Stimulated activated CD8-positive, alpha-beta memory T cell treated with anti-CD3 and anti-CD28 coated beads, Interleukin-4, amount 100 ng/mL, for 24 hours (primary cell): ENCODE measurements around the gene KIF18A.
"Not testable (repeated sequence)": the region's sequence is repeated elsewhere in the genome, so short reads cannot be mapped to it uniquely, and the experiment has no call there.

Experiments
- DNase-seq: peaks from one replicate; pipeline ENCODE4 v3.0.0-alpha.2; 2020; ENCODE audit warnings: low read depth

The KIF18A gene

DNA sequence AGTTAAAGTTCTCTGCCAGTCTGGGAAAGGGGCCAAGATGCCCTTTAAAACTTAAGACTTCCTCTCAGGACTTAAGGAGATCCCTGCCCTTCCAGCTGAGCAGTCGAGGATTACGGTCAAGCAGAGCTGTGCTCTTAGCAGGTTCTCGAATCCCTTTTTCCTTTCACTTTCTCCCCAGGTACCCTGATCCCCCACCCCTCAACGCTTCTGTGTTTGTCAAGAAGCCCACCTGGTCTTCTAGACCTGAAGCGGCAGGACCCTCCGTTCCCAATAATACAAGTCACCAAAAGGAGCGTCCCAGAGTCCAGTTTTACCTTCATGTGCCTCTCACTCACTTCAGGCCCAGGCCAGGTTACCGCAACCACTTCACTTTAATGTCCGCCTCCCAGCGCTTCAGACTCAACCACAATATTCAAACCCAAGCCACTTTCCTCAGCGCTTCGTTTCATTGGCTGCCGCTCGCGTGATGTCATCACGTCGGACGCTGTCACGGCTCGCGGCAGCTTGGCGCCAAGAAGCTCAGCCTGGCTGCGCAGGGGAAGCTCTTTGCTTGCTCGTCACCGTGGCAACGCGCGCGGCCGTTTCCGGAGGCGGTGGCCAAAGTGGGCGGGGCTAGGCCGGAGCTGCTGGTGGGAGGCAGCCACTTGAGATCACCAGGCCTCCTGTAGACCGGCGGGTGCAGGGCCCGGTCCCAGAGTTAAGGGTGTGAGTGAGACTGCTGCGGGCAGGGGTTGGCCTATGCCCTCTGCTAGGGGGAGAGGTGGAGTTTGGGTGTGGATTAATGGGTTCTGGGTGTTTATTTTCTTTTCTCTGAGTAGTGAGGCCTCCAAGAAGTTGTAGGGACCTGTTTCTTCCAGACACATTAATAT lies at the start of gene KIF18A, which contains the start of gene METTL15:
Gene KIF18A (minus strand): TSS at position 407 of the 869 bp plus-strand sequence. CDS start 10,209 bp downstream, outside the sequence.
Gene METTL15 (plus strand): TSS at position 639 of the 869 bp plus-strand sequence. CDS start 4,947 bp downstream, outside the sequence.
- DNase-seq, result peak; percentile 99

DNA sequence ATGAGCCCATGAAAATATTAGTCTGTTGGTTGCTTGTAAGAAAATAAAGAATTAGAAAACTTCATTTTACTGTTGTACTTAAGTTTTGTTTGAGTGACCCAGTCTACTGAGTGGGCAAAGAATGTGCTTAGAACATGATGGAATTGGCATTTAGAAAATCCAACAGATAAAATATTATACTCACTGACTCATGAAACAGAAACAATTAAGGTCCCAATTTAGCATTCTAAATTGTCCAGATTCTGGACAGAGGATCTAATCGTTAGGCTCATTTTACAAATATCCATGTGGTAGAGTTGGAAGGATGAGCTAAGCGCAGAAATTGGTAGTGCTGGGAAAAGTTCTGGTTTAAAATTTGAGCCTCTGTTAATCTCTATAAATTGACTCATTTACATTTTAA lies 45.6 kb upstream of the KIF18A start:
- DNase-seq, result no peak

DNA sequence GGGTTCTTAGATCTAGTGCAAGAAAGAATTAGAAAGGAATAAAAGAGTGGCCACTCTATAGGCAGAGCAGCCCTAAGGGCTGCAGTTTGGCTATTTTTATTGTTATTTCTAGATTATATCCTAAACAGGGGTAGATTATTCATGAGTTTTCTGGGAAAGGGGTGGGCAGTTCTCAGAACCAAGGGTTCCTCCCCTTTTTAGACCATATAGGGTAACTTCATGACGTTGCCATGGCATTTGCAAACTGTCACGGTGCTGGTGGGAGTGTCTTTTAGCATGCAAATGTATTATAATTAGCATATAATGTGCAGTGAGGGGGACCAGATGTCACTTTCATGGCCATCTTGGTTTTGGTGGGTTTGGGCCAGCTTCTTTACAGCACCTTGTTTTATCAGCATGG lies 44.8 kb upstream of the KIF18A start:
- no peak for DNase-seq

DNA sequence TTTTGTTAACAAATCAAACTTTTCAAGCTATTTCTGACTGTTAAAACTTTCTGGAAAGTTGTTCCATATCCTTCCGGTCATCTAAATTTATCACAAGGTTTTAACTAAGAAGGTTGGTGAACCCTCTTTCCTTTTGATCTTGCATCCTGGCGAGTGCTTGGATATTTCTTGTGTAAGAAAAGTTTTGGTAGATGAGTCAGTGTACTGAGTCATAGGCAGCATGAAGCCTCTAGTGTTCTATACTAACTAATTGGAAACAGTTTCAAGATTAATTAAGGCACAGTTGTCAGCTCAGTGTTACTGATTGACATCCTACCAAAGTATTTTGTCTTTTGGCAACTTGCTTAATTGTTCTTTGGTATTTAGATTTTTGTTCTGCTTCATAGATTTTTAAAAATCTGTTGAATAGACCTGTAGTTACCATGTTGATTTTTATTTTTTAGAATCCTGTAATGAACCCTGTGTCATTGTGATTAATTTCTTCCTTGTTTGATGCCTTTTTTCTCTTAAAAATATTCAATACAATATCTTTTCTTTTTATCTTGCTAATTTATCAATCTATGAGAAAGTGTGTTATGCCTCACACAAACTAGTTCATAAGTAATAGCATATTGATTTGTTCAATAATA lies 38.3 kb upstream of the KIF18A start:
- no peak for DNase-seq

DNA sequence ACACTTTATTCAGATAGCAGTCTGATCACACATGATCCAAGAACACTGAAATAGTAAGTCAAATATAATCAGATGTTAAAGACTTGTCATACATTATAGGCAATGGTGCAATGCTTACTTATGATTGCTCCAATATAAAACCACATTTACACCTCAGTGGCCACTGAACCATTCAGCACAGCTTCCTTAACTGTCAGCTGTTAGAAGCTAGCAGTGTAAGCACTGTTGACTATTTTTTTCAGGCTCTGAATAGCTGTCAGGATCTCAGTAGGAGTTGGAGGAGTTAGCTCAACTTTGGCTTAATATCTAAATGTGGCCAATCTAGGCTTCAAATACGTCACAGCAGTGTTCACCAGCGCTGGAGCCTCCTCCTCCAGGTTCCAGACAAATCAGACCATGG lies 36.9 kb upstream of the KIF18A start:
- no peak for DNase-seq

DNA sequence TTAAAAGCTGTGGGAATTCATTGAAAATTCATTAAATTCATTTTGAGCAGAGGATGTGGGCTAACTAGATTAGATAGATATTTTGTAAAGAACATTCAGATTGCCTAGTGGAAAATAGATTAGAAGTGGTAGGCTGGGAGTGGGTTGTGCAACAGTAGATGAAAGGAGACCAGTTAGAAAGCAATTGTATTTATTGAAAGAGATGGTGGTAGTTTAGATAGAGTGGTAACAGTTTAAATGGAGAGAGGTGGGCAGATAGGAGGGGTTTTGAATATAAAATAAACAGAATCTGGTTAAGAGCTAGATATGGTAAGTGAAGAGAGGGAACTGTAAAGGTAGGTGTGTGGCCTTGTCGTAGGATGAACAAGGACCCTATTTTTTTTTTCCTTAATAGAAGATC lies 34.8 kb upstream of the KIF18A start:
- DNase-seq, result no peak

DNA sequence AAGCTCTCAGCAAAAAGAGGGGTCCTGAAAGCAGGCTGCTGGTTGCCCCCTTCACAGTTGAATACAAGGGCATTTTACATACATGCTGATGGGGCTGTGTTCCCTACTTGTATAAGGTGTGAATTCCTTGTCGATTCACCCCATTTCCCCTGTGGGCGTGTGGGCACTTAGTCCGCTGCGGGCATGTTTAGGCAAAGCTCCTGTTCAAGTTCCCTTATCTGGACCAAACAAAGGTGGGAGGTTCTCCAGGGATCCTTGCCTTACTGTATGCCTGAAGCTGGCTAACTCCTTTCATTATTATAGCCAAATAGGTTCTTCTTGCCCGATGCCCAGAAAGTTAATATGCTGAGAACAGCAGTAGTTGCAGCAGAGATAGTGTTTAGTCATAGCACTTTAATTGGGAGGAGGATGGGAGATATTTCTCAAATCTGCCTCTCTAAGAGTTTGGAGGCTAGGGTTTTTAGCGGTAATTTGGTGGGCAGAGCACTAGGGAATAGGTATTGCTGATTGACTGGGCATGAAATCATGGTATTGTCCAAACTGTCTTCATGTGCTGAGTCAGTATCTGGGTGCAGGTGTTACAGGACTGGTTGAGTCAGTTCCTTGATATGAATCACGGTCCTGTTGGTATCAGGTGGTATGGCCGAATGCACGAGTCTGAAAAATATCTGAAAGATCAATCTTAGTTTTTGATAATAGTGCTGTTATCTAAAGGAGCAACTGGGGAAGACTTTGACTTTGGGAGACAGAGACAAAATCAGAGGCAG lies 32.9 kb upstream of the KIF18A start:
- no peak for DNase-seq

DNA sequence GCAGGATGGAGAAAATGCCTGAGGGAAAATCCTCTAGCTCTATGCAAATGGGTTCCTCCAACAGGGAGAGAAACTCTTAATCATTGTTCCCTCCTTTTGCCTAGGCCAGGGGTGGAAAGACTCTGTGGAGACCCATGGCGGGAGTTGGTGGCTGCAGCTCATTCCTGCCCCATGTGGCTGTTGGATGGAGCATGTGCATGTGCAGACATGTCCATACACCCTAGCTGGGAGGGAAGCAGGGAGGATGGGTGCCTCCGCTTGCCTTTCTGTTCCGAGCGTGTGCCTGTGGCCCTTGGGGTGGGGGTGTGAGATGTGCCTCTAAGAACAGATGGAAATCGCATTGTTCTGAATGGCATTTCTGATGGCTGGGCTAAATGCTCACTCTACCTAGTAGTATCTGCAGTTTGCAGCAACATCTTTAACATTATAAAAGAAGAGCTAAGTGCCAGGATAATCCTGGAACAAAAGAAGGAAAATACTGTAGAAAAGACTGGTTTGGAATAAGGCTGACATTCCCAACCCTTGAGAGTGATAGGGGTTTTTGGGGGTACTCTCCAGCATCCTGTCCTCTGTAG lies 32.0 kb upstream of the KIF18A start:
- DNase-seq, result no peak

DNA sequence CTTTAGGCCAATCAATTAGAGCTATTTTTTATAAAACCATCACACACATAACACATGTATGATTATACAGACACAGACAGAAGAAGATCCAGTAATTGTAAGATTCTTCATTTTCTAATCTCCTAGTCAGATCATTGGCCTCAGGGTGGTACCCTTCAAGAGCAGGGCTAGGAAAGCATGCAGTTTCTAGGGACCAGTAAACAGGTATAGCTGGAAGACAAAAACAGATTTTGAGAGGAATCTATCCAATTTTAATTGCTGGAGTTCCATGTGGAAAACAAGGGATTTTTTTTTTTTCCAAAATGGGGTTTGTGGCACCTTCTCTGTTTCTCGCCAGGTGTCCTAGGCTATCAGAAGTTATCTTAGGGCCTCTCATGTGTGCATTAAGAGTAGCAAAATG lies 29.9 kb upstream of the KIF18A start:
- DNase-seq, result no peak

DNA sequence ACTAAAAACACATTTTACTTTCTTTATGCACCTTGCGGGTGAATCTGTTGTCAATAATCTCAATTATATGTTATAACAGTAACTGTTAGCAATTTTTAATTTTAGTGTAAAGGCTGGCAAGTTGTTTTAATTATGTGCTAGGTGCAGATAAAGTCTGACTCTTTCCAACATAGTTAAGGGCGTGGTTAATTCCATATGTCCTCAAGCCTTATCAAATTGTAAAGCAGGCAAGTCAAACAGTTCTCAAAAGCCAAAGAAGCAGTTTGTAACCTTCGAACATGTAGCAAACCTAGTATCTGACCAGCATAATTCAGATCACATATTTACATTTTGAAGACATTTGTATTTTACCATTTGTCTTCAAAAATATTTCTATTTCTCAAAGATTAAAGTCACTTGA lies 29.4 kb upstream of the KIF18A start:
- DNase-seq, result no peak

DNA sequence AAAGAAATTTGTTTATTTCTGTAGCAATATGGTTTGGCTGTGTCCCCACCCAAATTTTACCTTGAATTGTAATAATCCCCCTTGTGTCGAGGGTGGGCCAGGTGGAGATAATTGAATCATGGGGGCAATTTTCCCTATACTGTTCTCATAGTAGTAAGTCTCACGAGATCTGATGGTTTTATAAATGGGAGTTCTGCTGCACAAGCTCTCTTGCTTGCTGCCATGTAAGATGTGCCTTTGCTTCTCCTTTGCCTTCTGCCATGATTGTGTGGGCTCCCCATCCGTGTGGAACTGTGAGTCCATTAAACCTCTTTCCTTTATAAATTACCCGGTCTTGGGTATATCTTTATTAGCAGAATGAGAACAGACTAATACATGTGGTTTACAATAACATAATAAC lies 28.2 kb upstream of the KIF18A start:
- DNase-seq, result not testable (repeated sequence)

DNA sequence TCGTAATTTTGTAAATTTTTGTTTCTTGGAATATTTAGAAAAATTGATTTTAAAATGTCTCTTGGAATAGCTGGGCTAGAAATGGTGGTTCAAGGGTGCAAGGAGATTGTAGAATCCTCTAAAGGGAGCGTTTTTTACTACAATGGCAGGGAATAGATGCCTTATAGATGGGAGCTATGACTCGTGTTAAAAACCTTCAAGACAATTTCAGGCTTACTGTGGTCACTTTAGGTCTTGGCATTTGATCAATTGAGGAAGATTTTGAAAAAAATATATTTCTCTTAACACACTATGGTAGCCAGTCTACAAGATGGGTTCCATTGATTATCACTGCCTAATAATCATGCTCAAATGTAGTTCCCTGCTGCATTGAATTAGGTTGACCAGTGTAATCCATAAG lies 25.2 kb upstream of the KIF18A start:
- DNase-seq, result no peak

DNA sequence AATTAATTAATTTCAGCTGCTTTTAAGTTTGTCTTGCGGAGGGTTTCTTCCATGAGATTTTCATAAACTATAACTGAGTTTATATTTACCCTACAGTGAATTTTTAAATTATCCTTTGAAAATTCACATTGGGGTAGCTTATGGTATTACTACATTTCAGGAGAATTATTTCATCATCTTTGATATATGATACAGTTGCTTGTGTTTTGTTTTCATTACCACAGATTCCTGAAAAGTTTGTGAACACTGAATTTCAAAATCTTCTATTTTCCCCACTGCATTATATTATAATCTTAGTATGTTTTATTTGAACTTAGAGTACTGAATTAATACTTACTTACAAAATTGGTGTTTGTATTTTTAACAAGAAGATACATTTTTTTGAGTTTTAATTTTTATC lies 24.6 kb upstream of the KIF18A start:
- no peak for DNase-seq

DNA sequence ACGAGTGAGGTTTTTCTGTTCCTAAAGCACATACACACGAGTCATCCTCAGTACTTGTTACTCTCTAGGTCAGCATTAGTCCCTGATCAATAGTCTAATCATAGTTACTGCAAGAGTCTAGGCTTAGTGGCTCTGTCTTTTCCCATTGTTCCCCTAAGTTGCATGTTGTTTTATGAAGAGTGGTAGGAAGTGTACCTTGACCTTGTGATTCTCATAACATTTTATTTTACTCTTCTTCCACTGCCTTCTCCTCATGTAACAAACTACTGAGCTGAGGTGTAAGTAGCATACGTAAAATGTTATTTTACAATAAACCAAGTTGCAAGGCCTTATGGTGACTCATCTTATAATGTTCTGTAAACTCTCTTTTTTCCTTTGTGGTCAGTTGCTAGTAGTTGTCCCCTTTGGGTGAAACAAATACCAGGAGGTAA lies 15.2 kb upstream of the KIF18A start:
- no peak for DNase-seq

DNA sequence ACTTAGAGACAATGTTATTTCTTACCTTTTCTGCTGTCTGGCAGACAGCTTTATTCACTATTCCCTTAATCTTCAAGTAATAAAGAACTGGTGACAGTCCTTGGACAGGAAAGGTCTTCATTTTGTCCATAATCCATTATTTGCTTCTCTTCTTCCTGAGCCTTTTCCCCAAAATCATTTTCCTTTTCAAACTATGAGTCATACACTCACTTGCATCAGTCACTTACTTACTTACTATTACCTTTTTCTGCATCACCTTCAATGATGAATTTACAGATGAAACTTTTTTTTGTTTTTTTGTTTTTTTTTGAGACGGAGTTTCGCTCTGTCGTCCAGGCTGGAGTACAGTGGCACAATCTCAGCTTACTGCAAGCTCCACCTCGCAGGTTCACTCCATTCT lies 9.8 kb upstream of the KIF18A start:
- DNase-seq, result no peak

DNA sequence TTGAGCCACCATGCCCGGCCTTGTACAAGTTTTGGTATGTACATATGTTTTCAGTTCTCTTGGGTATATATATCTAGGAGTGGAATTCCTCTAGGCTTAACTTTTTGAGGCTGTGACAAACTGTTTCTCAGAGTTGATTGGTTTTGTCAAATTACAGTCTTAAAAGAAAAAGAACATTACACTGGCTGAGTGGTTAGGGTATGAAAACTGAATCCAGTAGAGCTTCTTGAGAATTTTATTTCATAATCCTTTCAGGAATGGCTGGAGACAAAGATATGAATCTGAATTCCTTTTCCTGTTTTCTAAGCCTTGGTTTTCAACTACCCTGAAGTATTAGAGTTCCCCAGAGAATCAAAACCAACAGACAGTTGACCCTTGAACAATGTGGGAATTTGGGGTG lies 6.8 kb upstream of the KIF18A start:
- no peak for DNase-seq

DNA sequence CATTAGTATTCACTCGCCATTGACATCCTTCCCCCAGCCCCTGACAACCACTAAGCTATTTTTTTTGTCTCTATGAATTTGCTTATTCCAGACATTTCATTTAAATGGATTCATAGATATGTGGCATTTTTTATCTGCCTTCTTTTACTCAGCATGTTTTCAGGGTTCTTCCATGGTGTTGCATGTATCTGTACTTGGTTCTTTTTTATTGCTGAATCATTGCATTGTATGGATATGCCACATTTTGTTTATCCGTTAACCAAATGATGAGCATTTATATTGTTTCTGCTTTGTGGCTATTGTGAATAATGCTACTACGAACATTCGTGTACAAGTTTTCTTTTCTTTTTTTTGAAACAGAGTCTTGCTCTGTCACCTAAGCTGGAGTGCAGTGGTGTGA lies 6.2 kb upstream of the KIF18A start:
- DNase-seq, result no peak

DNA sequence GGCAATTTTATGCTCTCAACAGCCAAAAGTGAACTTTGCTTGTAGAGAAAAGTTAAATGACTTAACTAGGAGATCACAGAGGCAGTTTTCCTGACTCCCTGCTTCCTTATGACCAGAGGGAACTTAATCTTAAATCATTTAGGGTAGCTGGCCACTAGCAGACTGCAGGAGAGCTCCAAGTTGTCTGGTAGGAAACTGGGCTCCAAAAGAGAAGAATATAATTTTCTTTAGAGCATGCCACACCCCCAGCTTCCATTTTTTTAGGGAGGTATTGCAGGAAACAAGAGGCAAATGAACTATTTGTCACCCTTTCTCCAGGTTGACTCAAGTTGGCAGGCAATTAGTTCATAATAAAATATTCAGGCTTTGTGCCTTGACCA lies 2.9 kb upstream of the KIF18A start:
- DNase-seq, result no peak

DNA sequence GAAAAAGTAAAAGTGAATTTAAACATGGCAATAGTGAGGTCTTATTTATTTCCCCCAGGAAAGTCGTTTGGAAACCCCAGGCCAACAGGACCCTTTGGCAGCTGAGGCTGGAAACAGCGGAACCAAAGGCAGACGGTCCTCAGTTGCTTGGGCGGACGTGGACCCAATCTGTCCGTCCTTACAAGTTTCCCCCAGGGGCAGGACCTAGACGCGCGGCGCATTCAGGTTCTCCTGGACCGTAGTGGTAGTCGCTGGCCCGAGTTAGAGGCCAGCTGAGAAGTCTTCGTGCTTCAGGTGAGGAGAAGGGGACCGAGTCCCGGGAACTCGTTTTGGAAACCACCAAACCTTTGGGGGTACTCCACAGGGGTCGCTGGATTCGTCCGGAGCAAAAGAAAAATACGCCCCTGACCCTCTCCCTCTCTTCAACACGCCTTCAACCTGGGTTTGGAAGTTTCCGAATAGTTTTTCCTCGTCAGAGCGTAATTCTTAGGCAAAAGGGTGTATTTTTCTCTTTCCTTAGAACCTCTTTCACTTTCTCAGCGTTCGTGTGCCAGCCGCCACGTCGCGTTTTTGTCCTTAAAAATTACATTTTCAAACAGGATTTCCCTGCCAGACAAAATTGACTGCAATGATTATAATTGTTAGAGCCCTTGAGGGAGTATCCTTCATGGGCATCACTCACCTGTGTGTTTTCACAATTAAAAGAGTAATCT lies 2.3 kb upstream of the KIF18A start:
- DNase-seq, result peak; percentile 34

DNA sequence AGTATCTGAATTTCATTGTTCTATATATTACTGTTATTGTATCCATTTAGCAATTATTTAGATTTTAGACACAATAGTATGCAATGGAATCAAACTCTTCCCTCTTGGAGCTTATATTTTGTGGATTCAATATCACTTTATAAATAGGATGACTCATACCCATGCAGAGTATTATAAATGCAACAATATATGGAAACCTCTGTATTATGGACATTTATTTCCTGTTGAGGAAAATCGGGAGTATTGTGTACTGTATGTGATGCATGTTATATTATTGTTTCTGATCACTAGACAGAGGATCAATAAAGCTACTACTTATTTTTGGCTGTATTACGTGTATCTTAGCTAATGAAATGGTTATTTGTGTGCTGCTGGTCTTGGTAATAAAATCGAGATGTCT lies 1.0 kb upstream of the KIF18A start:
- DNase-seq, result no peak

DNA sequence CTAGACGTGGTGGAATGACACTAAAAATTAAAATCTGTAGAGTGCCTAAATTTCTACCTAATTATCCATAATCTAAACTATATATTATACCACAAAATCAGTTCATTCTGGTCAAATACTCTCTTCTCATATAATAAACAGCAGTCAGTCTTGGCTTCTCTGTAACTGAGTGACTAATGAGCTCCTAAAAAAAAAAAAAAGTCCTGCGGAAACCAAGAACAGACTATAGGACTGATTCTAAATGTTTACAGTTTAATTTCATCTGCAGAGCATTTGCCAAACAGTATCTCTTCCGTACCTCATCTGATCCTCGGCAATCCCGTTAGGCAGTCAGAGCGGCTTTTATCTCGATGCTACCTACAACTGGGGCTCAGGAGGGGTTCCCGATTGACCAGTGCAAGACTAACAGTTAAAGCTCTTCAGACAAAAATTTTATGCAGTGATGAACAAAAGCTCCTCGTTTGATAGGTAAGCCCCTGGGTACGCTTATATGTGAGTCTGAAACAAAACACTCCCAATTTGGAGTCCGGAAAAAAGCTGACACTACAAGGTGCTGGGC lies 686 bp downstream of the KIF18A start:
- no peak for DNase-seq
